Liver (tissue), 9 donors: ENCODE measurements around the gene CD55. TPM values are rescaled to one million over a fixed set of nuclear protein-coding genes. Genes with fewer than 3 reads are reported as not detected.

Experiments
- DNase-seq: peaks from one replicate; pipeline ENCODE4 v3.0.0-alpha.2; 2017; ENCODE audit warnings: low spot score
- H3K27ac ChIP-seq, 2 donors: one replicate each; pipeline ENCODE4 v1.7.0; 2013; ENCODE audit warnings: inconsistent platforms in 2 of 2, low read length in 2 of 2, control low read depth in 1 of 2, low read depth in 1 of 2, mild to moderate bottlenecking in 1 of 2
- H3K27me3 ChIP-seq, 4 donors: one replicate each; pipeline versions ENCODE4 v1.6.1 to v1.7.0; 2013; ENCODE audit warnings: low read length in 3 of 4, inconsistent platforms in 1 of 4, mild to moderate bottlenecking in 1 of 4, moderate library complexity in 1 of 4; ENCODE audit not compliant: control insufficient read depth in 4 of 4, insufficient read depth in 4 of 4
- H3K36me3 ChIP-seq, 4 donors: one replicate each; pipeline versions ENCODE4 v1.6.1 to v1.7.0; 2013; ENCODE audit warnings: low read length in 3 of 4, mild to moderate bottlenecking in 3 of 4, low read depth in 1 of 4, moderate library complexity in 1 of 4; ENCODE audit not compliant: control insufficient read depth in 4 of 4, insufficient read depth in 3 of 4
- H3K4me1 ChIP-seq, 4 donors: one replicate each; pipeline versions ENCODE4 v1.6.1 to v1.7.0; 2013; ENCODE audit warnings: low read length in 3 of 4, mild to moderate bottlenecking in 3 of 4, moderate library complexity in 1 of 4; ENCODE audit not compliant: control insufficient read depth in 4 of 4, insufficient read depth in 4 of 4
- H3K4me3 ChIP-seq, 3 donors: one replicate each; pipeline versions ENCODE4 v1.6.1 to v1.7.0; 2013; ENCODE audit warnings: low read length in 3 of 3, control low read depth in 1 of 3, low read depth in 1 of 3, mild to moderate bottlenecking in 1 of 3
- H3K9ac ChIP-seq, 2 donors: one replicate each; pipeline ENCODE4 v1.7.0; 2013; ENCODE audit warnings: low read length in 2 of 2, mild to moderate bottlenecking in 2 of 2, moderate library complexity in 2 of 2, control low read depth in 1 of 2, low read depth in 1 of 2
- H3K9me3 ChIP-seq, 4 donors: one replicate each; pipeline versions ENCODE4 v1.6.1 to v1.7.0; 2013; ENCODE audit warnings: low read length in 3 of 4; ENCODE audit not compliant: control insufficient read depth in 4 of 4
- EGR1 ChIP-seq, 2 donors: IDR thresholded peaks; 2 replicates each; pipeline ENCODE4 v1.6.1; 2016 to 2018; ENCODE audit warnings: antibody characterized with exemption in 2 of 2, low read depth in 2 of 2
- FOXA2 ChIP-seq: IDR thresholded peaks from 2 replicates; pipeline ENCODE4 v1.6.1; 2016; ENCODE audit warnings: antibody characterized with exemption
- GABPA ChIP-seq, 2 donors: IDR thresholded peaks in 1 of 2; conservative IDR thresholded peaks in 1 of 2; 2 replicates each; pipeline ENCODE4 v1.6.1; 2016; ENCODE audit warnings: antibody characterized with exemption in 2 of 2, mild to moderate bottlenecking in 1 of 2, moderate library complexity in 1 of 2
- HNF4A ChIP-seq, 2 donors: conservative IDR thresholded peaks; 2 replicates each; pipeline ENCODE4 v1.6.1; 2016; ENCODE audit warnings: antibody characterized with exemption in 2 of 2, mild to moderate bottlenecking in 2 of 2
- HNF4G ChIP-seq: IDR thresholded peaks from 2 replicates; pipeline ENCODE4 v1.6.1; 2016; ENCODE audit warnings: antibody characterized with exemption
- JUND ChIP-seq, 2 donors: IDR thresholded peaks; 2 replicates each; pipeline ENCODE4 v1.6.1; 2016; ENCODE audit warnings: antibody characterized with exemption in 2 of 2
- MAX ChIP-seq: IDR thresholded peaks from 2 replicates; pipeline ENCODE4 v1.6.1; 2016; ENCODE audit warnings: antibody characterized with exemption
- RAD21 ChIP-seq, 2 donors: IDR thresholded peaks; 2 replicates each; pipeline ENCODE4 v1.6.1; 2016; ENCODE audit warnings: antibody characterized with exemption in 2 of 2, mild to moderate bottlenecking in 2 of 2
- REST ChIP-seq: IDR thresholded peaks from 2 replicates; pipeline ENCODE4 v1.6.1; 2016; ENCODE audit warnings: antibody characterized with exemption, mild to moderate bottlenecking
- RXRA ChIP-seq, 2 donors: IDR thresholded peaks; 2 replicates each; pipeline ENCODE4 v1.6.1; 2017 to 2018; ENCODE audit warnings: antibody characterized with exemption in 2 of 2, mild to moderate bottlenecking in 1 of 2
- SP1 ChIP-seq: IDR thresholded peaks from 2 replicates; pipeline ENCODE4 v1.6.1; 2018; ENCODE audit warnings: antibody characterized with exemption, mild to moderate bottlenecking
- YY1 ChIP-seq: IDR thresholded peaks from 2 replicates; pipeline ENCODE4 v1.6.1; 2016; ENCODE audit warnings: antibody characterized with exemption, mild to moderate bottlenecking
- ZBTB33 ChIP-seq: IDR thresholded peaks from 2 replicates; pipeline ENCODE4 v1.6.1; 2016; ENCODE audit warnings: antibody characterized with exemption
- WGBS: extraction: QIAGEN DNeasy Blood & Tissue Kit; methylation state at CpG from one replicate; pipeline ENCODE4 v1.1.7; 2013; 5-methylcytosine and 5-hydroxymethylcytosine counted together
- polyA plus RNA-seq, 2 donors: library from polyadenylated mRNA; stranded (reverse) in 1 of 2; unstranded in 1 of 2; fragments of 200-250 nt in 1 of 2; fragments of >200 nt in 1 of 2; fragmentation: Nextera tagmentation in 1 of 2; extraction: Ambion mirVana in 1 of 2; gene quantifications; one replicate each; pipeline versions ENCODE4 v1.2.1 to v1.2.3, GENCODE V29; 2013 to 2015
- total RNA-seq, 2 donors: library from RNA; depleted of rRNA; stranded (reverse); fragments of >200 nt; gene quantifications; one replicate each; pipeline ENCODE4 v1.2.3, GENCODE V29; 2014
- TF ChIP-seq, protein P1 (sequence below): fragments of 150-350 bp; IDR thresholded peaks from 2 replicates; pipeline ENCODE4 v1.5.1; 2017; ENCODE audit warnings: improper control_type of control experiment, low read depth, low read length; ENCODE audit not compliant: missing input control
- TF ChIP-seq, protein P2 (sequence below): IDR thresholded peaks from 2 replicates; pipeline ENCODE4 v1.6.1; 2016; ENCODE audit warnings: antibody characterized with exemption
- donor health status: healthy.
- donor health status: healthy.
- donor health status: healthy.
- donor health status: healthy.
- donor health status: healthy.

Gene CD55
- total and polyA plus RNA-seq, 4 donors = 11.0 to 27.6 (median 12.6) TPM

GRCh38 chr1:207346513-207346912 is 25.0 kb downstream of the CD55 start:
- H3K9ac ChIP-seq = no peak overlapping the region
- TF ChIP-seq YY1 (no peak), ZBTB33 (no peak), RXRA (IDR thresholded peaks at IDR 0.05) (no peak), GABPA (IDR thresholded peaks at IDR 0.05 in 1 of 2, conservative IDR thresholded peaks at IDR 0.05 in 1 of 2) (no peak), HNF4G (no peak), FOXA2 (no peak), JUND (IDR thresholded peaks at IDR 0.05) (no peak), EGR1 (IDR thresholded peaks at IDR 0.05; ENCODE audit: low read depth in 2 of 2) (no peak), MAX (no peak), RAD21 (IDR thresholded peaks at IDR 0.05) (no peak), SP1 (no peak)
- TF ChIP-seq, protein P1, sequence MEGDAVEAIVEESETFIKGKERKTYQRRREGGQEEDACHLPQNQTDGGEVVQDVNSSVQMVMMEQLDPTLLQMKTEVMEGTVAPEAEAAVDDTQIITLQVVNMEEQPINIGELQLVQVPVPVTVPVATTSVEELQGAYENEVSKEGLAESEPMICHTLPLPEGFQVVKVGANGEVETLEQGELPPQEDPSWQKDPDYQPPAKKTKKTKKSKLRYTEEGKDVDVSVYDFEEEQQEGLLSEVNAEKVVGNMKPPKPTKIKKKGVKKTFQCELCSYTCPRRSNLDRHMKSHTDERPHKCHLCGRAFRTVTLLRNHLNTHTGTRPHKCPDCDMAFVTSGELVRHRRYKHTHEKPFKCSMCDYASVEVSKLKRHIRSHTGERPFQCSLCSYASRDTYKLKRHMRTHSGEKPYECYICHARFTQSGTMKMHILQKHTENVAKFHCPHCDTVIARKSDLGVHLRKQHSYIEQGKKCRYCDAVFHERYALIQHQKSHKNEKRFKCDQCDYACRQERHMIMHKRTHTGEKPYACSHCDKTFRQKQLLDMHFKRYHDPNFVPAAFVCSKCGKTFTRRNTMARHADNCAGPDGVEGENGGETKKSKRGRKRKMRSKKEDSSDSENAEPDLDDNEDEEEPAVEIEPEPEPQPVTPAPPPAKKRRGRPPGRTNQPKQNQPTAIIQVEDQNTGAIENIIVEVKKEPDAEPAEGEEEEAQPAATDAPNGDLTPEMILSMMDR = no peak
- TF ChIP-seq, protein P2, sequence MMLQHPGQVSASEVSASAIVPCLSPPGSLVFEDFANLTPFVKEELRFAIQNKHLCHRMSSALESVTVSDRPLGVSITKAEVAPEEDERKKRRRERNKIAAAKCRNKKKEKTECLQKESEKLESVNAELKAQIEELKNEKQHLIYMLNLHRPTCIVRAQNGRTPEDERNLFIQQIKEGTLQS = no peak
- H3K27ac ChIP-seq = no peak overlapping the region
- WGBS = 91% methylated on average over 3 of the region's 3 CpGs
- H3K27me3 ChIP-seq = no peaks in the 10 kb centered on the region
- DNase-seq = no peak
- H3K9me3 ChIP-seq = peaks cover 0 to 5% (median 0%) of the 10 kb centered on the region in 4 donors
- H3K4me1 ChIP-seq = no peaks in the 10 kb centered on the region
- H3K36me3 ChIP-seq = peaks cover 0 to 9% (median 6%) of the 10 kb centered on the region in 4 donors
- no peak overlapping the region for H3K4me3 ChIP-seq

DNA sequence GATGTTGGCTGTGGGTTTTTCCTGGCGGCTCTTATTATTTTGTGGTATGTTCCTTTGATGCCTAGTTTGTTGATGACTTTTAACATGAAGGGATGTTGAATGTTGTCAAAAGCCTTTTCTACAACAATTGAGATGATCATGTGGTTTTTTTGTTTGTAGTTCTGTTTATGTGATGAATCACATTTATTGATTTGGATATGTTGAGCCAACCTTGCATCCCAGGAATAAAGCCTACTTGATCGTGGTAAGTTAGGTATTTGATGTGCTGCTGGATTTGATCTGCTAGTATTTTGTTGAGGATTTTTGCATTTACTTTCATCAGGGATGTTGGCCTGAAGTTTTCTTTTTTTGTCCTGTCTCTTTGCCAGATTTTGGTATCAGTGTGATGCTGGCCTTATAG is 28.5 kb downstream of the CD55 start:
- 96% methylated on average over 2 of the region's 2 CpGs for WGBS
- Histone ChIP-seq H3K4me1 (peaks cover 0 to 3% (median 0%) of the 10 kb centered on the region in 4 donors), H3K27me3 (no peaks in the 10 kb centered on the region), H3K36me3 (peaks cover 0 to 9% (median 5%) of the 10 kb centered on the region in 4 donors), H3K9ac (no peak overlapping the region), H3K27ac (no peak overlapping the region), H3K4me3 (no peak overlapping the region), H3K9me3 (peaks cover 0 to 5% (median 0%) of the 10 kb centered on the region in 4 donors)
- no peak for DNase-seq
- TF ChIP-seq FOXA2 (no peak), RXRA (IDR thresholded peaks at IDR 0.05) (no peak), GABPA (IDR thresholded peaks at IDR 0.05 in 1 of 2, conservative IDR thresholded peaks at IDR 0.05 in 1 of 2) (no peak), REST (no peak), ZBTB33 (no peak), HNF4A (conservative IDR thresholded peaks at IDR 0.05) (no peak)
- TF ChIP-seq, protein P2 = no peak
